HepG2 (cell line): ENCODE results near the gene SCARF1. TPM values are rescaled to one million over a fixed set of nuclear protein-coding genes. Genes with fewer than 3 reads are reported as not detected.

Source experiments
- ARNT2 ChIP-seq: sonication (generic); formaldehyde crosslinking; IDR thresholded peaks from 2 replicates; pipeline ENCODE4 v1.8.0; 2022; ENCODE audit warnings: mild to moderate bottlenecking, low read depth, missing genetic modification reagents, moderate library complexity
- ATF7-NPFF ChIP-seq: sonication (generic); formaldehyde crosslinking; IDR thresholded peaks from 2 replicates; pipeline ENCODE4 v1.8.1; 2023; ENCODE audit warnings: mild to moderate bottlenecking, low read depth, missing genetic modification reagents, moderate library complexity
- CHD4 ChIP-seq: fragments of 200-600 bp; sonication (generic); IDR thresholded peaks from 2 replicates; pipeline ENCODE4 v1.7.0; 2017; ENCODE audit warnings: mild to moderate bottlenecking, low read length, borderline replicate concordance
- ETV6 ChIP-seq: sonication (generic); formaldehyde crosslinking; conservative IDR thresholded peaks from 2 replicates; pipeline ENCODE4 v1.4.0; 2020; ENCODE audit warnings: missing genetic modification reagents
- FLYWCH1 ChIP-seq: sonication (generic); formaldehyde crosslinking; IDR thresholded peaks from 2 replicates; pipeline ENCODE4 v1.8.1; 2023; ENCODE audit warnings: mild to moderate bottlenecking, missing genetic modification reagents
- HMG20B ChIP-seq: conservative IDR thresholded peaks from 2 replicates; pipeline ENCODE4 v1.6.1; 2016; ENCODE audit warnings: missing genetic modification reagents, missing compliant biosample characterization
- MTF1 ChIP-seq: sonication (generic); formaldehyde crosslinking; IDR thresholded peaks from 2 replicates; pipeline ENCODE4 v1.5.0; 2020; ENCODE audit warnings: missing genetic modification reagents
- NFE2L1 ChIP-seq: sonication (generic); formaldehyde crosslinking; IDR thresholded peaks from 2 replicates; pipeline ENCODE4 v1.4.0; 2020; ENCODE audit warnings: missing genetic modification reagents, mild to moderate bottlenecking, borderline replicate concordance
- TAF1 ChIP-seq: sonication (generic); formaldehyde crosslinking; IDR thresholded peaks from 2 replicates; pipeline ENCODE4 v1.4.0; 2020; ENCODE audit warnings: missing genetic modification reagents
- TCF7L2 ChIP-seq: IDR thresholded peaks from 2 replicates; pipeline ENCODE4 v1.6.1; 2011; ENCODE audit warnings: mild to moderate bottlenecking, low read depth, low read length, moderate library complexity
- XBP1 ChIP-seq: sonication (generic); formaldehyde crosslinking; IDR thresholded peaks from 2 replicates; pipeline ENCODE4 v1.5.0; 2020; ENCODE audit warnings: missing genetic modification reagents
- ZKSCAN1 ChIP-seq: fragments of 150-350 bp; IDR thresholded peaks from 2 replicates; pipeline ENCODE4 v1.6.1; 2014; ENCODE audit warnings: low read length
- ZNF510 ChIP-seq: sonication (generic); formaldehyde crosslinking; IDR thresholded peaks from 2 replicates; pipeline ENCODE4 v1.4.0; 2020; ENCODE audit warnings: low read depth, mild to moderate bottlenecking, missing genetic modification reagents
- ZNF878 ChIP-seq: sonication (generic); formaldehyde crosslinking; IDR thresholded peaks from 2 replicates; pipeline ENCODE4 v1.8.1; 2023; ENCODE audit warnings: mild to moderate bottlenecking, missing genetic modification reagents, moderate library complexity
- polyA plus RNA-seq, 8 experiments: library from polyadenylated mRNA; depleted of rRNA in 3 of 8; stranded (reverse) in 7 of 8; unstranded in 1 of 8; fragments of >200 nt; fragmentation: Illumina TruSeq in 4 of 8; extraction: Trizol in 4 of 8; gene quantifications; 2 replicates each; pipeline versions ENCODE4 v1.2.1 to v1.2.3, GENCODE V29; 2011 to 2016; ENCODE audit warnings: low read depth in 4 of 8, missing spikeins in 1 of 8, mixed read lengths in 1 of 8; ENCODE audit not compliant: insufficient read depth in 1 of 8
- total RNA-seq, 5 experiments: library from RNA; depleted of rRNA; stranded (reverse); fragments of >200 nt; fragmentation: Illumina TruSeq; extraction: Trizol; gene quantifications; 2 replicates each; pipeline ENCODE4 v1.2.3, GENCODE V29; 2016; ENCODE audit warnings: low read depth in 1 of 5
- TF ChIP-seq, protein P1 (sequence below): sonication (generic); formaldehyde crosslinking; IDR thresholded peaks from 2 replicates; pipeline ENCODE4 v1.9.0; 2021; ENCODE audit warnings: missing genetic modification reagents, mild to moderate bottlenecking, borderline replicate concordance
- TF ChIP-seq, protein P2 (sequence below): sonication (generic); formaldehyde crosslinking; IDR thresholded peaks from 2 replicates; pipeline ENCODE4 v1.4.0; 2020; ENCODE audit warnings: missing genetic modification reagents, borderline replicate concordance
- TF ChIP-seq, protein P3 (sequence below): sonication (generic); formaldehyde crosslinking; IDR thresholded peaks from 2 replicates; pipeline ENCODE4 v1.8.0; 2022; ENCODE audit warnings: missing genetic modification reagents, mild to moderate bottlenecking, borderline replicate concordance
- TF ChIP-seq, protein P4 (sequence below), 2 experiments: sonication (generic) in 1 of 2; formaldehyde crosslinking in 1 of 2; IDR thresholded peaks; 2 replicates each; pipeline versions ENCODE4 v1.4.0 to v1.6.1; 2016 to 2020; ENCODE audit warnings: borderline replicate concordance in 1 of 2, low read depth in 1 of 2, mild to moderate bottlenecking in 1 of 2, missing genetic modification reagents in 1 of 2
- TF ChIP-seq, protein P5 (sequence below): sonication (generic); formaldehyde crosslinking; IDR thresholded peaks from 2 replicates; pipeline ENCODE4 v1.8.0; 2023; ENCODE audit warnings: mild to moderate bottlenecking, missing genetic modification reagents

The SCARF1 gene
- total and polyA plus RNA-seq, 2 of the 13 experiments (the other 11 are each of a cell fraction or from before 2014, with no cell fraction given) = 0.24 to 0.71 TPM

DNA sequence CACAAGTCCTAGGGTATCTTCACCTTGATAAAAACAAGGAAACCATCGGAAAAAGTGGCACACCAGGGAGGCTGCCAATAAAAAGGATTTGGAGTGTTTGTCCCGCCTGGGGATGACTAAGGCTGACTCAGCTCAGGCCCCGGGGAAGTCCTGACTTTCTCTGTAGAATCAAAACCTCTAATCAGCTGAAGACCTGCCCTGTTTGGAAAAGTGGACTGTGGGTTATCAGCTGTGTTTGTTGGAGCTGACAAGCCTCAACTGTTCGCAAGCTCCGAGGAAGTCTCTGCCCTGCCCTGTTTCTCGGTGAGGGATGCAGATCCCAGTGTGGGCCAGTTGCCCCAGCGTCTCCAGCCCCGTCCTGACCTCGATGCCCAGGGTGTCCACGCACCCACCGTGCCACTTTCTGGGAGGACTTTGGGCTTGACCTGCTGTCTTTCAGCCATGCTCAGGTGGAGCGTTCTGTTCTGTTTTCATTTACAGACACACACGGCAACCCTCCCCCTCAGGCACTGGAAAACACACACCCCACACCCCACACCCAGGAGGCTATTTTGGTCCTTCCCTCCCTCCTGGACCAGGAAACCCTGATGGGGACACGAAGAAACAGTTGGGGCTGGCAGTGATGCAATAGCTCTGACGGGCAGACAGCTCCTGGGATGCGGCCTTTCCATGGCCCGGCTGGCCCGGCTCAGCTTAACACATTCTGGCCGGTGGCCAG lies 55.3 kb downstream of the SCARF1 start (continued):
- TF ChIP-seq, protein P1, sequence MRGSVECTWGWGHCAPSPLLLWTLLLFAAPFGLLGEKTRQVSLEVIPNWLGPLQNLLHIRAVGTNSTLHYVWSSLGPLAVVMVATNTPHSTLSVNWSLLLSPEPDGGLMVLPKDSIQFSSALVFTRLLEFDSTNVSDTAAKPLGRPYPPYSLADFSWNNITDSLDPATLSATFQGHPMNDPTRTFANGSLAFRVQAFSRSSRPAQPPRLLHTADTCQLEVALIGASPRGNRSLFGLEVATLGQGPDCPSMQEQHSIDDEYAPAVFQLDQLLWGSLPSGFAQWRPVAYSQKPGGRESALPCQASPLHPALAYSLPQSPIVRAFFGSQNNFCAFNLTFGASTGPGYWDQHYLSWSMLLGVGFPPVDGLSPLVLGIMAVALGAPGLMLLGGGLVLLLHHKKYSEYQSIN (CRISPR knock-in tag) = no peak
- no peak for TF ChIP-seq ZKSCAN1
- no peak for TF ChIP-seq FLYWCH1 (CRISPR knock-in tag)
- no peak for TF ChIP-seq ZNF878 (CRISPR knock-in tag)
- no peak for TF ChIP-seq ZNF510
- no peak for TF ChIP-seq TCF7L2
- no peak for TF ChIP-seq NFE2L1 (CRISPR knock-in tag)
- TF ChIP-seq, protein P2, sequence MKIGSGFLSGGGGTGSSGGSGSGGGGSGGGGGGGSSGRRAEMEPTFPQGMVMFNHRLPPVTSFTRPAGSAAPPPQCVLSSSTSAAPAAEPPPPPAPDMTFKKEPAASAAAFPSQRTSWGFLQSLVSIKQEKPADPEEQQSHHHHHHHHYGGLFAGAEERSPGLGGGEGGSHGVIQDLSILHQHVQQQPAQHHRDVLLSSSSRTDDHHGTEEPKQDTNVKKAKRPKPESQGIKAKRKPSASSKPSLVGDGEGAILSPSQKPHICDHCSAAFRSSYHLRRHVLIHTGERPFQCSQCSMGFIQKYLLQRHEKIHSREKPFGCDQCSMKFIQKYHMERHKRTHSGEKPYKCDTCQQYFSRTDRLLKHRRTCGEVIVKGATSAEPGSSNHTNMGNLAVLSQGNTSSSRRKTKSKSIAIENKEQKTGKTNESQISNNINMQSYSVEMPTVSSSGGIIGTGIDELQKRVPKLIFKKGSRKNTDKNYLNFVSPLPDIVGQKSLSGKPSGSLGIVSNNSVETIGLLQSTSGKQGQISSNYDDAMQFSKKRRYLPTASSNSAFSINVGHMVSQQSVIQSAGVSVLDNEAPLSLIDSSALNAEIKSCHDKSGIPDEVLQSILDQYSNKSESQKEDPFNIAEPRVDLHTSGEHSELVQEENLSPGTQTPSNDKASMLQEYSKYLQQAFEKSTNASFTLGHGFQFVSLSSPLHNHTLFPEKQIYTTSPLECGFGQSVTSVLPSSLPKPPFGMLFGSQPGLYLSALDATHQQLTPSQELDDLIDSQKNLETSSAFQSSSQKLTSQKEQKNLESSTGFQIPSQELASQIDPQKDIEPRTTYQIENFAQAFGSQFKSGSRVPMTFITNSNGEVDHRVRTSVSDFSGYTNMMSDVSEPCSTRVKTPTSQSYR = no peak
- TF ChIP-seq ATF7-NPFF = no peak
- no peak for TF ChIP-seq HMG20B (CRISPR knock-in tag)
- TF ChIP-seq ETV6 = no peak
- TF ChIP-seq, protein P3, sequence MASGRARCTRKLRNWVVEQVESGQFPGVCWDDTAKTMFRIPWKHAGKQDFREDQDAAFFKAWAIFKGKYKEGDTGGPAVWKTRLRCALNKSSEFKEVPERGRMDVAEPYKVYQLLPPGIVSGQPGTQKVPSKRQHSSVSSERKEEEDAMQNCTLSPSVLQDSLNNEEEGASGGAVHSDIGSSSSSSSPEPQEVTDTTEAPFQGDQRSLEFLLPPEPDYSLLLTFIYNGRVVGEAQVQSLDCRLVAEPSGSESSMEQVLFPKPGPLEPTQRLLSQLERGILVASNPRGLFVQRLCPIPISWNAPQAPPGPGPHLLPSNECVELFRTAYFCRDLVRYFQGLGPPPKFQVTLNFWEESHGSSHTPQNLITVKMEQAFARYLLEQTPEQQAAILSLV (CRISPR knock-in tag) = no peak
- TF ChIP-seq MTF1 = no peak
- 0 out of 2 replicates have a peak, but pooled peaks have one; percentile 46 for TF ChIP-seq ARNT2 (CRISPR knock-in tag)
- no peak for TF ChIP-seq XBP1 (CRISPR knock-in tag)
- TF ChIP-seq, protein P4, sequence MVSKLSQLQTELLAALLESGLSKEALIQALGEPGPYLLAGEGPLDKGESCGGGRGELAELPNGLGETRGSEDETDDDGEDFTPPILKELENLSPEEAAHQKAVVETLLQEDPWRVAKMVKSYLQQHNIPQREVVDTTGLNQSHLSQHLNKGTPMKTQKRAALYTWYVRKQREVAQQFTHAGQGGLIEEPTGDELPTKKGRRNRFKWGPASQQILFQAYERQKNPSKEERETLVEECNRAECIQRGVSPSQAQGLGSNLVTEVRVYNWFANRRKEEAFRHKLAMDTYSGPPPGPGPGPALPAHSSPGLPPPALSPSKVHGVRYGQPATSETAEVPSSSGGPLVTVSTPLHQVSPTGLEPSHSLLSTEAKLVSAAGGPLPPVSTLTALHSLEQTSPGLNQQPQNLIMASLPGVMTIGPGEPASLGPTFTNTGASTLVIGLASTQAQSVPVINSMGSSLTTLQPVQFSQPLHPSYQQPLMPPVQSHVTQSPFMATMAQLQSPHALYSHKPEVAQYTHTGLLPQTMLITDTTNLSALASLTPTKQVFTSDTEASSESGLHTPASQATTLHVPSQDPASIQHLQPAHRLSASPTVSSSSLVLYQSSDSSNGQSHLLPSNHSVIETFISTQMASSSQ (IDR thresholded peaks at IDR 0.05; ENCODE audit: low read depth) = no peak
- TF ChIP-seq, protein P4 (CRISPR knock-in tag; IDR thresholded peaks at IDR 0.05; ENCODE audit: borderline replicate concordance) = no peak
- TF ChIP-seq TAF1 (CRISPR knock-in tag) = no peak
- no peak for TF ChIP-seq CHD4
- TF ChIP-seq, protein P5, sequence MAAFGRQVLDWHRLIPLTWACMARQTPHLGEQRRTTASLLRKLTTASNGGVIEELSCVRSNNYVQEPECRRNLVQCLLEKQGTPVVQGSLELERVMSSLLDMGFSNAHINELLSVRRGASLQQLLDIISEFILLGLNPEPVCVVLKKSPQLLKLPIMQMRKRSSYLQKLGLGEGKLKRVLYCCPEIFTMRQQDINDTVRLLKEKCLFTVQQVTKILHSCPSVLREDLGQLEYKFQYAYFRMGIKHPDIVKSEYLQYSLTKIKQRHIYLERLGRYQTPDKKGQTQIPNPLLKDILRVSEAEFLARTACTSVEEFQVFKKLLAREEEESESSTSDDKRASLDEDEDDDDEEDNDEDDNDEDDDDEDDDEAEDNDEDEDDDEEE (CRISPR knock-in tag) = no peak
